SIG-M5 (cell line): ENCODE results near the gene RGS6.

Experiments
- DNase-seq: peaks from one replicate; lab custom pipeline; 2025; lab: John Stamatoyannopoulos, UW

The RGS6 gene

DNA sequence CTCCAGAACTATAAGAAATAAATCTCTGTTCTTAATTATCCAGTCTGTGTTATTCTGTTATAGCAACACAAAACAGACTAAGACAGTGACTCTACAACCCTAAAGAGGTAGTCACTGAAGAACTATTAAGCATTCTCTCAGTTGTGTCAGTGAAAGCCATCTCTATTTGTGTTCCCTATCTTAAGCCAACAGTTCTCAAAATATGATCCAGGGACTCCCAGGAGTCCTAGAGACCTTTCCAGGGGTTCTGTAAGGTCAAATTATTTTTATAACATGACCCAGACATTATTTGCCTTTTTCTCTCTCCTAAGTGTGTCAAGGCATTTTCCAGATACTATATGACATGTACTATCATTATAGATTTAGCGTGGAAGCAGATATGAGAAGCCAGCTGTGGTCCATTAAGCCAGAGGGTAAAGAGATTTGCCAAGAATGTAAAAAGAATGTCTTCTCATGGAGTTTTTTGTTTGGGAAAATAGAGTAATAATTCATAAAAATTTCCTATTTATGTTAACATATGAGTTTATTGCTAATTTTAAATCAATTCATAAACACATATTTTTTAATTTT lies 315.8 kb downstream of the RGS6 start:
- DNase-seq, result no peak

DNA sequence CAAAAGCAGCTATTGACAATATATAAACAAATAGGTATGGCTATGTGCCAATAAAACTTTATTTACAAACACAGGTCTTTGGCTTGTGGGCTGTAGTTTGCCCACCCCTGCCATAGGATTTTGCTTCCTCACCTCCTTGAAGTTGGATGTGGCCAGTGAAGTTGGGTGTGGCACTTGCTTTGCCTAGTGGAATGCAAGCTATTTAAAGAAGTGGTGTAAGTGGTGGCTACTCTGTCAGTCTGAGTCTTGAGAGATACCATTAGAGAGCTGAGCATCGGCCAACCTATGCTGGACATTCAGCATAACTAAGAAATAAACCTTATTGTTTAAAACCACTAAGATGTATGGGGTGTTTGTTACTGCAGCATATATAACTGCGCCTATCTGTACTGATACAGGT lies 321.3 kb downstream of the RGS6 start:
- DNase-seq, result no peak

DNA sequence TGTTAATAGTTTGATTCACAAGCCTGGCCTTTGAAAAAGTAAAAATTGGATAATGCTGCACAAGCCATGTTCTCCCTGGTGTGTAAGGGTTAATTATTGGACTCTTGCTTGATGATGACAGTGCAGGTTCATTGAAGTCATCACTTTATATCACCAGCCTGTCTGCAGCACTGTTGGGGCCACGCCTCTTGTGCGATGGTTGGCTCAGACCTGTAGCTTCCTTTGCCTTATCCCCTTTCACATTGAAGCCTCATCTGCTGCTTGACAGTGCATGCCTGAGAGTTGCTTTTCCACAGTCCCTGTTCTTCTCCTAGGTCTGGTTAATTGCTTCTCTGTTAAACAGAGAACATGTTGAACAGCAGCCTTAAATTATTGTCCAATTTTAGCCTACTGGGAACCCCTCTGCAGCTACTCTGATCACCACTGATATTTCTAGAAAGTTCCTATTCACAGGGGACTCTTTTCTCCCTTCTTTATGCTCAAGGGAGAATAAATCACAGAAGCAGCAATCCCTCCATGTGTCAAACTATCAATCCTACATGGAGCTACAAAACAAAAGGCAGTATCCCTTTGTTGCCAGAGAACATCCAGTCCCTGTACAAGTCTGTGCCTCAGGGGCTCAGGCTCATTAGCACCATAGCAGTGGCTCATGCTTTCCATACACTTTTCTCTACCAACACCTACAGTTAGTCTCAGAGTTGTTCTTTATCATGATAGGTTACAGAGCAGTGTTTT lies 322.1 kb downstream of the RGS6 start:
- no peak for DNase-seq

DNA sequence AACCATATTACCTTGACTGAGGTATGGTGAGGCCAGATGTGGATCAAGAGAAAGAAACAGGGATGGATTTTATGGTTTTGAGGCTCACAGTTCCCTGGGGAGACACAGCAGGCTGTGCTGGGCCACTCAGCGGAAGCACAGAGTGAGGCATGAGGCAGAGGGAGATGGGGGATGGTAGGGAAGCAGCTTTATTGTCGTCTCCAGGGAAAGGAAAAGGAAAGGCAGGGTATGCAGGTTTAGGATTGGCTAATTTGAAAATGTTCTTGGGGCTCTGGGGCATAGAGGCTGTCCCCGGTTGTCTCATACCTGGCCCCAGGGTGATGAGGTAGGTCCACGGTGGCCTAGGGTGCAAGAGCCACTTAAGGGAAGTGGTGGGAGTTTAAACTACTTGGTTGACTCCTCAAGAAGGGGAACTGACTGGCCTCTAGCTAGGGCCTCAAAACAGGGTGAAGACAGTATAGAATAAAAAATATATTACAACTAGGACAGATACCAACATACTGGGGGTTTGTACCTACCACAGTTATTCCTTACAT lies 322.8 kb downstream of the RGS6 start:
- DNase-seq, result no peak

DNA sequence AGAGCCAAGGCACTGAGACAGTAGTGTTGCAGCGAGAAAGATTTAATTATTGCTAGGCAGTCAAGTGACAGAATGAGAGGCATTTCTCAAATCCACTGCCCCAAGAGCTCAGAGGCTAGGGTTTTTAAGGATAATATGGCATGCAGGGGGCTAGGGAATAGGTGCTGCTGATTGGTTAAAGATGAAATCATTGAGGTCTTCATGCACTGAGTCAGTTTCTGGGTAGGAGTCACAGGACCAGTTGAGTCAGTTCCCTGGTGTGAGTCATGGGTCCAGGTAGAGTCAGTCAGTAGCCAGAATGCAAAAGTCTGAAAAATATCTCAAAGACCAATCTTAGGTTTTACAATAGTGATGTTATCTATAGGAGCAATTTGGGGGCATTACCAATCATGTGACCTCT lies 323.8 kb downstream of the RGS6 start:
- no peak for DNase-seq

DNA sequence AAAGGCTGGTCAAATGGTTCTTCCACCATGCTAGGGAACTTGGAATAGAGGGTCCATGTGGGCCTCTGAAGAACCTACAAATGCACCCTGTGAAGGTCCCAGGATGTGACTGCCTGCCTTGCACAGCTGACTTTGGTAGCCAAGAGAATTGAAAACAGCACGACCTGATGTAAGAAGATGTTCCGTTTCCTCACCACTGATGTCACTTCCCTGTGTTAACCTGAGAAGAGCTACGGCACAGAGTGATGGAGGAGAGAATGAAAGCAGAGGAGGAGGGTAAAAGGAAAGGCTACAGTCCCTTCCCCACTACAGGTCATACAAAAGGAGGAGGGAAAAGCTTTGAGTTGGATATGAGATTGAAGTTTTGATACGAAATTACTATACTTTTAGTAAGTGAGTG lies 328.8 kb downstream of the RGS6 start:
- DNase-seq, result no peak

DNA sequence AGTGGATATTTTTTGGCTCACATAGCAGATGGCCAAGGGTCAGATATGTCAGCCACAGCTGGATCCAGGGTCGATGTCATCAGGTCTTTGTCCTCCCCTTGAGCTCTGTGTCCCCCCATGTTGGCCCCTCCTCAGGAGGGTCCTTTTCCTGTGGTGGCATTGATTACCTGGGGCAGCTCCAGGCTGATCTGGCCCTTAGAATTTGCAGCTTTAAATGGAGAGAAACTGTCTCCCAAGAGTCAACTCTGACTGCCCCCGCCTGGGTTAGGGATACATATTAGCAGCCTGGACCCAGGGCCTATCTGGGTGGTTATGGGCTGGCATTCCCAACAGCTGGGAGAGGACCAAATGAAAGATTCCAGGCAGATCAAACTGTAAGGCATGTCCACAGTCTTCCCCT lies 330.5 kb downstream of the RGS6 start:
- DNase-seq, result no peak

DNA sequence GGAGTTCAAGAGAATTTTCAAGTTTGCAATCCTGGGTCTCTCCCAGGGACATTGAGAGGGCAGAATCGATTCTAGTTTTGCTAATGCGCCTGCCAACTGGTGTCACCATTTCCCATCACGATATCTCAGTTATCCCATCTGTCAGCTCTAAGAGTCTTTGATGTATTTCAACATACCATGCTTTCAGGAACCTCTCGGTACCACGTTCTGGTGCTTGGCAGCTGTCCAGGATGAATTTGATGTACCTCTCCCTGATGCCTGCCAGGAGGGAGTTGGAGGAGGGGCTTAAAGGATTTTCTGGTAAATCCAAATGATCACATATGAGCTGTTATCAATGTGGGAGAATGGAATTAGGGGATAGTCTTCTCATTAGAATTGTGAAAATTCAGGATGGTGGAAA lies 332.5 kb downstream of the RGS6 start:
- DNase-seq, result no peak

DNA sequence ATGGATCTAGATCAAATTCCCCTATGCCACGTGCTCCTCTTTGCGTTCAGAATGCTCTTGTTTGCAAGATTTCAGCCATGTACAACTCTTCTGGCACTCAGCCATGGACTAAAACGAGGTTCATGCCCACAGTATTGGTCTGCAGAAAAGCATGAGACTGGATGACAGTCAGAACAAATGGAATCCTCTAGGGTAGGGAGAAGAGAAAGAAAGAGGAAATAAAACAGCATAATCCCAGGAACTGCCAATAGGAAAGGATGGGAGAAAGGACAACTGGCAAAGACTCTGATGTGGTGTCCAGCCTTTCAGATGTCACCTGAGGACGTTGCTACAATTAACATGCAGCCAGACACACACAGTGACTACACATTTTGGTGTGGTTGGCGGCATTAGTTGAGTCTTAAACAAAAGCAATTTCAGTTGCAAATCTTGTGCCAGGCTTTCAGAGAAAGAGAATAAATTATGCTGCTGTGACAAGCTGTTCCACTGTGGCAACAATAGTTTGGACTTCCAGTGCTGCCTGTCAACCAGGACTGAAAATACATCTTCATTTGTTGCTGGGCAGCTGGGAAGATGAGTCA lies 338.0 kb downstream of the RGS6 start:
- DNase-seq, result no peak

DNA sequence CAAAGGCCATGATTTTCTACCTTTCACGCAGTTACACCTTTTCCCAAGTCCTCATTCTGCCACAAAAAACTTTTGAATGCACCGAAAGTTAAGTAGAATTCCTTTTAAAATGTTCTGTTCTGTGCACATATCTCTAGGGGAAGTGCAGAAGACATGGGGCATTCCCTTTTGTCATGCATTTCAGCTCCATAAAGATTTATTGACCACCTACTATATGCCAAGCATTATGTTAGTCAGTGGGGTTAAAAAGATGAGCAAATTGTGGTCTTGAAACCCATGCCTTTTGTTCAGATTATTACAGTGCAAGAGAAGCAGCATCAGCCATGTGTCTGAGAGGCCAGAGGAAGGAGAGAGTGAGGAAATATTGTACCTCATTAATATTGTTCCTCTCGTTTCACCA lies 338.5 kb downstream of the RGS6 start:
- DNase-seq, result no peak

DNA sequence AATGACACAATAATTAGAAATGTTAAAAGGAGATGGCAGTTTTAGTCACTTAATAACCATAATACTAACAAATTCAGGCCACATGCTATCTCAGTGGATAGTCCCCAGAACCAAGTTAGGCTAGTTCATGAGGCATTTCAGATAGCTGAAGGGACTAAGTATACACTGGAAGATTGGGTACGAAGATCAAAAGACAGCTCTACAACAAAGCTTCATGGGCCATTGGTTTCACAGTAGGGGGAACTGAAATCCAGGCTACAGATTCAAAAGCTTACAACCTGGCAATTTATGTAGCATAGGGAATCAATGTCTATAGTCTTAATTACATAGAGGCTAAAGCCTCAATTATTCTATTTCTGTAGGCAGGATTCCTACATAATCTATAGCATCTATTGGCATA lies 343.0 kb downstream of the RGS6 start:
- no peak for DNase-seq

DNA sequence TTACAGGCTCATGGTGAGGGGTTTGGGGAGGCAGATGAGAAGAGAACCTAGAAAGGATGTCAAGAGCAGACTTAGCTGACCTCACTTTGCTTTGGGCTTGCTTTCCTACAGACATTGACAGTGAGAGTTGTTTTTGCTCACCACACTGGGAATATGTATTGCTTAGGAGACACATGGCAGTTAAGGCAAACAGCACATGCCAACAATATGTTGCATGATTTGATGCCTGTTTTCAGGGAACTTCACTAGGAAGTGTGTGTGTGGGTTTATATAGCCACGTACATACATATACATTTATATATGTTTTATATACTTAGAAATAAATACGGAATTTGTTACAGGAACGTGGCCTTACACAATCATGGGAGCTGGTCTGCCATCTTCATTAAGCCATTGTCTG lies 346.1 kb downstream of the RGS6 start:
- DNase-seq, result no peak

DNA sequence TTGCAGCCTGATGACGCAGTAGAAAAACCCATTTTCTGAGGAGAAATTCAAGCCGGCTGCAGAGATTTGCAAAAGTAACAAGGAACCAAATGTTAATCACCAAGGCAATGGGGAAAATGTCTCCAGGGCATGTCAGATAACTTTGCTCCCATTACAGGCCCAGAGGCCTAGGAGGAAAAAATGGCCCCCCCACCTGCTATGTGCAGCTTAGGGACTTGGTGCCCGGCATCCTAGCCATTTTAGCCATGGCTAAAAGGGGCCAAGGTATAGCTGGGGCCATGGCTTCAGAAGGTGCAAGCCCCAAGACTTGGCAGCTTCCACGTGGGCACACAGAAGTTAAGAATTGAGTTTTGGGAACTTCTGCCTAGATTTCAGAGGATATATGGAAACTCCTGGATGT lies 351.9 kb downstream of the RGS6 start:
- DNase-seq, result no peak

DNA sequence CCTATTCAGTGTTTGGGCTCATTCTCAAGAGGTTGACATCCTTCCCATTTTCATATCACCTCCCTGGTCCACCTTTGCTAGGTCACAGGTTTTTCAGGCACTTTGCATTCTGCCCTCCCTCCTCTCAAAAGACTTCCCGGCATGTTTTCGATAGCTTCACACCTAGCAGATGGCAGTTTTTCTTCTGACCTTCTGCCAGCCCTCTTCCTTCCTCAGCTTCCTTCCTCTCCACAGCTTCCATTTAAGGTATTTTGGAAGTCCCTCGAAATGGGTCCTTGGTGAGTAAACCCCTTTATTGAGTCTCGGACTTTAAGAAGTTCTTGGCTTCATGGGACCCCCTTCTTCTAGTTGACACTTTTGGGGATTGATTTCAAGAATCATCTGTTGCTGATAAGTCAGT lies 358.0 kb downstream of the RGS6 start:
- DNase-seq, result no peak

DNA sequence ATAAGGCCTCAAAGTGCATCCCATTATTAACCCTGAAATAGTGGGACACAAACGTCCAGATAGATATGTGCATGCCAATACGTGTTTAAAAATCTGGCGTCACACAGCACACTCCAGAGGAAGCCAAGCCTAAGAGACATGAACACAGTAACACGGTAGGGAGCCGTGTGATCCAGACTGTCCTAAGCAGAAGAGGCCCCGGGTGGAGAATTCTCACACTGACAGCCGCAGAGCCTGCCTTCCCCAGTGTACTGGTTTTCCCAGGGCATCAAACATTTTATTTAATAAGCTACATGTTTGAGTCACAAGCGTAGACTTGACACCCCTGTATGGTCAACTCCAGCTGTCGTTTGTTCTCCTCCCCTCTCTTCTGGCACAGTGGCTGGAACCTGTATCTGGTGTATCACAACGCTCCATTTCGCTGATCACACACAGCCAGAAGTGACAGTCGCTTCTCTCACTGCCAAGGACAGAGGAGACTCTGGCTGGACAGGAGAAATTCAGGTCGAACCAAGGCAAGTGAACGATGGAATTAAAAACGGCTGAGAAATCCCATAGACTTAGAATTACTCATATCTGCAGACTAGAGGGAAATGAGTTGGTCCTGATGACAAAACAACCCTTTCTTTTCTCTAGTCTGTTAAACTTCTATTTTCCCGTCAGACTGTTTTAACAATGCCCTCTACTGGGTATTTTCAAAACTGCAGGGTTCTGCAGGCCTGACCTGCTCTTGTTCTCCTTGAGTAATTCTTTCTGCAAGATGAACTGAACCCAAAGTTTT lies 359.9 kb downstream of the RGS6 start:
- no peak for DNase-seq

DNA sequence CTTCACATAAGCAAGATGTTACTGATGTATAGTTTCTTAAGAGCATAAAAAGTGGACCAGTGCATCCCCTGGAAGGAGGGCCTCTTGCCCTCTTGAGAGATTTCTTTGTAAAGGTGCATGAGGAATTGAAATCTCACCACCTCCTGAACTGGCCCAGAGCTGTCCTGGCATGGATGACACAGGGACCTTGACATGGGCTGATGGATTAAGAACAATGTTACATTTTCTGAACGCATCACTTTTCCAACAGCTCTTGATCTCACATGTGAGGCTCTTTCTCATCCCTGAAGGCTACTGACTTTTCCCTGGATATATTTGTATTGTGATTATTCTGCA lies 360.4 kb downstream of the RGS6 start:
- no peak for DNase-seq

DNA sequence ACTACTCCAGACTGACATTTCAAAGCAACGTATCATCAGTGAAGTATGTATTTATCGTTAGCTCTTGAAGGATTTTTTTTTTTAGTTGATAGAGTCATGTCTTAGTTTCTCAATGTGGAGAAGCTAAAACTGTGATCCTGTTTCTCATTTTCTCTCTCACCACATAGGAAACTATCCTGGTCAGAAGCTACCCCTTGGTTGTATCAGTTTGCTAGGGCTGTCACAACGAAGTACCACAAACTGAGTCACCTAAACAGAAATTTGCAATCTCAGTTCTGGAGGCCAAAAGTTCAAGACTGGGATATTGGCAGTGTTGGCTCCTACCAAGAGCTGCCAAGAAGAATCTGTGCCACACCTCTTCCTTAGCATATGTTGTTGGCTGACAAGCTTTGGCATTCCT lies 369.1 kb downstream of the RGS6 start:
- DNase-seq, result no peak

DNA sequence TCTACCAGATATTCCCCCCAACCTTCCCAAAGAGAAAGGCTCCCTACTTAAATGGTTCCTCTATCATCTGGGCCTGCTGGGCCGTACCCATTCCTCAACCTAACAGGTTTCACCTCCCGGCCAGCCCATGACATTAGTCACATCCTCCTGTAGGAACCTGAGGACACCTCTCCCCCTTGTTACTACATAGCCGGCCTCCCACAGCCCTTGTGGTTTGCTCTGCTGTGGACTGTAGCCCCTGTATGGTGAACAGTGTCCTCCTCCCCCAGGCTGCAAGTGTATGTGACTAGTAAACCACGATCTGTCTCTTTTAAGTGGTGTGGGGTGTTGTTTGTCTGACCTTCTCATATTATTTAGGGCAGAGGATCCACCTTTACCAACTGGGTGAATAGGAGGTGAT lies 371.7 kb downstream of the RGS6 start:
- DNase-seq, result no peak

DNA sequence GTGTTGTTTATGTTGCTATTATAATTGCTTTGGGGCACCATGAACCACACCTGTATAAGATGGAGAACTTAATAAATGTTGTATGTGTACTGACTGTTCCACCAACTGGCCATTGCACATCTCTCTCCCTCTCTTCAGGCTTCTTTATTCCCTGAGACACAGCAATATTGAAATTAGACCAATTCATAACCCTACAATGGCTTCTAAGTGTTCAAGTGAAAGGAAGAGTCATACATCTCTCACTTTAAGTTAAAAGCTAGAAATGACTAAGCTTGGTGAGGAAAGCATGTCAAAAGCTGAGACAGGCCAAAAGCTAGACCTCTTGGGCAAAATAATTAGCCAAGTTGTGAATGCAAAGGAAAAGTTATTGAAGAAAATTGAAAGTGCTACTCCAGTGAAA lies 373.3 kb downstream of the RGS6 start:
- no peak for DNase-seq

DNA sequence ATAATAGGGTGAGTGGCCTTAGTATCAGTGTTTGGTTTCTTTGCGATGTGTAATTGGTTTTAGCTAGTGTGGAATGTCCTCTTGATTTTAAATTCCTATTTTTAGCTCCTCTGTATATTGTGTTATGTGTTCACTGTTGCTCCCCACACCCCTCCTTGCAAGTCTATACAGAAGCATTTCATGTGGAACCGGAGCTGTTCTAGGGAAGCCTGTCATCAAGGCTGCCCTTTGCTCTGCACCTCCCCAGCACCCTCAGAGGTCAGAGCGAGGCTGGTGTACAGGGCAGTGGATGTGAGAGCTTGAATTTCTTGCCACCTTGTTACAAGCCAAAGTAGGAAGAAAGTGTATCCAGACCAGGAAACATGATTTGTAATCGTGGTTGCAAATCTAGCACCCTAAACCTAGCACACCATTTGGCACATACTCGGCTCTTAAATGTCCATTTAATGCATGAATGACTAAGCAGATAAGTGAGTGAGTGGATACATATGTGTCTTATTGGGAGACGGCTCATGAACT lies 376.8 kb downstream of the RGS6 start:
- DNase-seq, result no peak

DNA sequence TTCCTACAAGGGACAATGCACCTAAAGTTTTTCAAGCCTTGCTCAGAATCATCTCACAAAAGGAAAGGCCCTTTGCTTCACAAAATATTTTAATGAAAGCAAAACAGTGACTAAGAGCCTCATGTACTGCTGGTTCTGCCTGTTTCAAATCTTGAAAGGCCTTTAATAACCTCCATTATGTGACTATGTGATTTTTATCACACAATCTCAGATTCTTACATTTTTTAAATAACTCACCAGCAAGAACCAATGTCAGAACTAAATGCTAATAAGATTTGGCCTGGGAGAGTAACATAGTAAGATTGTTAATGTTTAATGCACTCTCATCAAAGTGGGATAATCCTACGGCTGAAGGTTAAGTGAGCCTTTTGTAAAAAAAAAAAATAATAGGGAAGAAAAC lies 378.9 kb downstream of the RGS6 start:
- no peak for DNase-seq

DNA sequence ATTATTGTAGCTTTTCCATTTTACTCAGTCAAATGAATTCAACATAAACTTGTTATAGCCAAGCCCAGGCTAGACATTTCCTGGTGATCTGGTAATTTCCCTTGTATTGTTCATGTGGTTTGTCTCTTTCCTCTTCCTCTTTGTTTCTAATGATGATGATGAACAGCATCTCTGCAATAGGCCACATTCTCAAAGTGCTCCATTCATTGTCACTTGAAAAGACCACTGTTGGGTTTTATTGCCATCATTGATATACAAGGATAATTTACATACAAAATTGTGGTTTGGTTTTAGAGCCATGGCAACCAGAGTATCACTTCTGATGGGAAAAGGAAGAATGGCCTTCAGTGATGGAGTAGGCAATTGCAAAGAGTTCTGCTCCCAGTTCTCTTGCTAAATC lies 379.3 kb downstream of the RGS6 start:
- no peak for DNase-seq
